NCI-H1694 treated with DMSO at 0.1 percent for 48 hours (cell line): ENCODE results near the gene HEPN1.
"Not testable (repeated sequence)": the region's sequence is repeated elsewhere in the genome, so short reads cannot be mapped to it uniquely, and the experiment has no call there.

Source experiments
- DNase-seq: peaks from one replicate; lab custom pipeline; 2025; lab: John Stamatoyannopoulos, UW

Gene HEPN1

GRCh38 chr11:124942466-124943253, 23.6 kb downstream of the HEPN1 start:
- DNase-seq: no peak

GRCh38 chr11:124943254-124943616, 24.2 kb downstream of the HEPN1 start:
- no peak for DNase-seq

GRCh38 chr11:124943741-124944140, 24.7 kb downstream of the HEPN1 start:
- DNase-seq: no peak

- DNase-seq: no peak
These were observed 25.5 kb downstream of the HEPN1 start for GRCh38 chr11:124944565-124944964.

- DNase-seq: no peak
These were observed 26.8 kb downstream of the HEPN1 start for GRCh38 chr11:124945826-124946225.

GRCh38 chr11:124946735-124947141, 27.7 kb downstream of the HEPN1 start:
- DNase-seq: no peak

GRCh38 chr11:124950601-124951330, 31.7 kb downstream of the HEPN1 start:
- no peak for DNase-seq

GRCh38 chr11:124951341-124951740, 32.3 kb downstream of the HEPN1 start:
- DNase-seq: no peak

GRCh38 chr11:124953753-124954589, 34.9 kb downstream of the HEPN1 start, which contains the start of gene CCDC15:
Gene CCDC15, plus strand, starts transcription at chr11:124954202. Its CDS starts 531 bp downstream, at chr11:124954733.
- DNase-seq: peak; percentile 75

- no peak for DNase-seq
These were observed 35.5 kb downstream of the HEPN1 start for GRCh38 chr11:124954590-124954955.

- DNase-seq: no peak
These were observed 36.0 kb downstream of the HEPN1 start for GRCh38 chr11:124955035-124955434.

GRCh38 chr11:124961972-124962609, 43.0 kb downstream of the HEPN1 start:
- peak; percentile 34 for DNase-seq

- DNase-seq: not testable (repeated sequence)
These were observed 49.1 kb downstream of the HEPN1 start for GRCh38 chr11:124968197-124968596.
